Measurements from ENCODE around the gene RARRES2. TPM values are rescaled to one million over a fixed set of nuclear protein-coding genes. Genes with fewer than 3 reads are reported as not detected.
"Not testable (repeated sequence)": the region's sequence is repeated elsewhere in the genome, so short reads cannot be mapped to it uniquely, and the experiment has no call there.

Gene RARRES2
- total RNA-seq, 2 experiments from 2014 or later = not detected

GRCh38 chr7:150307129-150307528 lies 34.3 kb downstream of the RARRES2 start:
- Mint-ChIP-seq H3K9me3 (no peaks in the 10 kb centered on the region), H3K27ac (no peak overlapping the region), H3K27me3 (no peaks in the 10 kb centered on the region), H3K4me1 (ENCODE audit: low read depth) (no peaks in the 10 kb centered on the region), H3K4me3 (no peak overlapping the region), H3K36me3 (ENCODE audit: low read depth) (no peaks in the 10 kb centered on the region)
- Histone ChIP-seq H3K27me3 (ENCODE audit: control insufficient read depth in 1 of 2, insufficient read depth in 2 of 2, low read length in 2 of 2) (no peaks in the 10 kb centered on the region), H3K4me3 (ENCODE audit: low read length) (no peak overlapping the region), H3K9me3 (ENCODE audit: control insufficient read depth in 1 of 2, insufficient read depth in 1 of 2, low read length in 2 of 2) (no peaks in the 10 kb centered on the region), H3K4me1 (ENCODE audit: insufficient read depth, low read length) (no peaks in the 10 kb centered on the region), H3K27ac (ENCODE audit: low read depth in 1 of 2, low read length in 2 of 2) (no peak overlapping the region), H3K36me3 (ENCODE audit: insufficient read depth, low read length) (no peaks in the 10 kb centered on the region)
- ChIA-PET CTCF (no interaction called here), POLR2A (no interaction called here)
- DNase-seq (no peak), ATAC-seq (ENCODE audit: poor library complexity) (no peak)
- TF ChIP-seq CTCF (IDR thresholded peaks at IDR 0.05) = no peak
- intact Hi-C loops (cut with DNase I, micrococcal nuclease) = no loop called here

- DNase-seq; H3K9me3 Mint-ChIP-seq; H3K27ac Mint-ChIP-seq; H3K36me3 ChIP-seq (ENCODE audit: insufficient read depth, low read length); H3K27me3 Mint-ChIP-seq; H3K27me3 ChIP-seq (ENCODE audit: control insufficient read depth in 1 of 2, insufficient read depth in 2 of 2, low read length in 2 of 2); H3K27ac ChIP-seq (ENCODE audit: low read depth in 1 of 2, low read length in 2 of 2); intact Hi-C loops (cut with DNase I, micrococcal nuclease); H3K9me3 ChIP-seq (ENCODE audit: control insufficient read depth in 1 of 2, insufficient read depth in 1 of 2, low read length in 2 of 2); H3K4me3 ChIP-seq (ENCODE audit: low read length); ATAC-seq (ENCODE audit: poor library complexity); H3K36me3 Mint-ChIP-seq (ENCODE audit: low read depth); CTCF ChIA-PET; POLR2A ChIA-PET; H3K4me1 Mint-ChIP-seq (ENCODE audit: low read depth); H3K4me1 ChIP-seq (ENCODE audit: insufficient read depth, low read length); H3K4me3 Mint-ChIP-seq: not testable (repeated sequence)
These were observed 35.1 kb downstream of the RARRES2 start for GRCh38 chr7:150306377-150306776.

- H3K27me3 Mint-ChIP-seq; CTCF ChIA-PET; H3K36me3 ChIP-seq (ENCODE audit: insufficient read depth, low read length); H3K36me3 Mint-ChIP-seq (ENCODE audit: low read depth); H3K27ac Mint-ChIP-seq; H3K27ac ChIP-seq (ENCODE audit: low read depth in 1 of 2, low read length in 2 of 2); intact Hi-C loops (cut with DNase I, micrococcal nuclease); H3K4me1 ChIP-seq (ENCODE audit: insufficient read depth, low read length); H3K4me3 ChIP-seq (ENCODE audit: low read length); H3K4me3 Mint-ChIP-seq; ATAC-seq (ENCODE audit: poor library complexity); H3K4me1 Mint-ChIP-seq (ENCODE audit: low read depth); DNase-seq; H3K9me3 Mint-ChIP-seq; H3K9me3 ChIP-seq (ENCODE audit: control insufficient read depth in 1 of 2, insufficient read depth in 1 of 2, low read length in 2 of 2); POLR2A ChIA-PET; H3K27me3 ChIP-seq (ENCODE audit: control insufficient read depth in 1 of 2, insufficient read depth in 2 of 2, low read length in 2 of 2): not testable (repeated sequence)
These were observed 35.5 kb downstream of the RARRES2 start for GRCh38 chr7:150305903-150306284.

- H3K27ac ChIP-seq (ENCODE audit: low read depth in 1 of 2, low read length in 2 of 2); CTCF ChIA-PET; ATAC-seq (ENCODE audit: poor library complexity); H3K4me1 ChIP-seq (ENCODE audit: insufficient read depth, low read length); intact Hi-C loops (cut with DNase I, micrococcal nuclease); H3K4me1 Mint-ChIP-seq (ENCODE audit: low read depth); H3K4me3 ChIP-seq (ENCODE audit: low read length); DNase-seq; H3K27ac Mint-ChIP-seq; H3K9me3 Mint-ChIP-seq; H3K27me3 Mint-ChIP-seq; H3K4me3 Mint-ChIP-seq; H3K36me3 Mint-ChIP-seq (ENCODE audit: low read depth); H3K27me3 ChIP-seq (ENCODE audit: control insufficient read depth in 1 of 2, insufficient read depth in 2 of 2, low read length in 2 of 2); H3K36me3 ChIP-seq (ENCODE audit: insufficient read depth, low read length); H3K9me3 ChIP-seq (ENCODE audit: control insufficient read depth in 1 of 2, insufficient read depth in 1 of 2, low read length in 2 of 2); POLR2A ChIA-PET: not testable (repeated sequence)
These were observed 36.0 kb downstream of the RARRES2 start for GRCh38 chr7:150305259-150305902.

- not testable (repeated sequence) for ATAC-seq (ENCODE audit: poor library complexity); H3K36me3 Mint-ChIP-seq (ENCODE audit: low read depth)
These were observed 36.8 kb downstream of the RARRES2 start for GRCh38 chr7:150304499-150305258.

GRCh38 chr7:150302908-150303310 lies 38.5 kb downstream of the RARRES2 start:
- H3K4me3 ChIP-seq (ENCODE audit: low read length); H3K4me3 Mint-ChIP-seq; H3K9me3 Mint-ChIP-seq; intact Hi-C loops (cut with DNase I, micrococcal nuclease); H3K36me3 Mint-ChIP-seq (ENCODE audit: low read depth); H3K4me1 Mint-ChIP-seq (ENCODE audit: low read depth); ATAC-seq (ENCODE audit: poor library complexity); H3K36me3 ChIP-seq (ENCODE audit: insufficient read depth, low read length); H3K27me3 Mint-ChIP-seq; H3K27ac ChIP-seq (ENCODE audit: low read depth in 1 of 2, low read length in 2 of 2); CTCF ChIA-PET; H3K4me1 ChIP-seq (ENCODE audit: insufficient read depth, low read length); DNase-seq; H3K27ac Mint-ChIP-seq; H3K9me3 ChIP-seq (ENCODE audit: control insufficient read depth in 1 of 2, insufficient read depth in 1 of 2, low read length in 2 of 2); H3K27me3 ChIP-seq (ENCODE audit: control insufficient read depth in 1 of 2, insufficient read depth in 2 of 2, low read length in 2 of 2); POLR2A ChIA-PET: not testable (repeated sequence)

More at GRCh38 chr7:150304499-150305258, 36.8 kb downstream of the RARRES2 start:
- H3K4me3 Mint-ChIP-seq; POLR2A ChIA-PET; CTCF ChIA-PET; H3K36me3 ChIP-seq (ENCODE audit: insufficient read depth, low read length); H3K27me3 ChIP-seq (ENCODE audit: control insufficient read depth in 1 of 2, insufficient read depth in 2 of 2, low read length in 2 of 2); H3K4me1 ChIP-seq (ENCODE audit: insufficient read depth, low read length); H3K4me3 ChIP-seq (ENCODE audit: low read length); H3K27me3 Mint-ChIP-seq; H3K27ac ChIP-seq (ENCODE audit: low read depth in 1 of 2, low read length in 2 of 2); H3K9me3 Mint-ChIP-seq; H3K27ac Mint-ChIP-seq; H3K4me1 Mint-ChIP-seq (ENCODE audit: low read depth); intact Hi-C loops (cut with DNase I, micrococcal nuclease); DNase-seq; H3K9me3 ChIP-seq (ENCODE audit: control insufficient read depth in 1 of 2, insufficient read depth in 1 of 2, low read length in 2 of 2): not testable (repeated sequence)
